Liver (tissue), 3 donors: ENCODE results near the gene ZGRF1.

Experiments
- FOXA1 ChIP-seq: IDR thresholded peaks from 2 replicates; pipeline ENCODE4 v1.6.1; 2016; ENCODE audit warnings: antibody characterized with exemption
- HNF4G ChIP-seq: IDR thresholded peaks from 2 replicates; pipeline ENCODE4 v1.6.1; 2016; ENCODE audit warnings: antibody characterized with exemption
- RAD21 ChIP-seq, 2 donors: IDR thresholded peaks; 2 replicates each; pipeline ENCODE4 v1.6.1; 2016; ENCODE audit warnings: antibody characterized with exemption in 2 of 2, mild to moderate bottlenecking in 2 of 2
- SP1 ChIP-seq: IDR thresholded peaks from 2 replicates; pipeline ENCODE4 v1.6.1; 2018; ENCODE audit warnings: antibody characterized with exemption, mild to moderate bottlenecking
- TAF1 ChIP-seq: conservative IDR thresholded peaks from 2 replicates; pipeline ENCODE4 v1.6.1; 2016; ENCODE audit warnings: antibody characterized with exemption, mild to moderate bottlenecking
- YY1 ChIP-seq: IDR thresholded peaks from 2 replicates; pipeline ENCODE4 v1.6.1; 2016; ENCODE audit warnings: antibody characterized with exemption, mild to moderate bottlenecking
- TF ChIP-seq, protein P1 (sequence below): fragments of 150-350 bp; IDR thresholded peaks from 2 replicates; pipeline ENCODE4 v1.5.1; 2017; ENCODE audit warnings: improper control_type of control experiment, low read depth, low read length; ENCODE audit not compliant: missing input control
- TF ChIP-seq, protein P2 (sequence below): IDR thresholded peaks from 2 replicates; pipeline ENCODE4 v1.6.1; 2016; ENCODE audit warnings: antibody characterized with exemption
- TF ChIP-seq, protein P3 (sequence below): IDR thresholded peaks from 2 replicates; pipeline ENCODE4 v1.6.1; 2016; ENCODE audit warnings: antibody characterized with exemption
- donor health status: healthy.
- donor health status: healthy.

DNA sequence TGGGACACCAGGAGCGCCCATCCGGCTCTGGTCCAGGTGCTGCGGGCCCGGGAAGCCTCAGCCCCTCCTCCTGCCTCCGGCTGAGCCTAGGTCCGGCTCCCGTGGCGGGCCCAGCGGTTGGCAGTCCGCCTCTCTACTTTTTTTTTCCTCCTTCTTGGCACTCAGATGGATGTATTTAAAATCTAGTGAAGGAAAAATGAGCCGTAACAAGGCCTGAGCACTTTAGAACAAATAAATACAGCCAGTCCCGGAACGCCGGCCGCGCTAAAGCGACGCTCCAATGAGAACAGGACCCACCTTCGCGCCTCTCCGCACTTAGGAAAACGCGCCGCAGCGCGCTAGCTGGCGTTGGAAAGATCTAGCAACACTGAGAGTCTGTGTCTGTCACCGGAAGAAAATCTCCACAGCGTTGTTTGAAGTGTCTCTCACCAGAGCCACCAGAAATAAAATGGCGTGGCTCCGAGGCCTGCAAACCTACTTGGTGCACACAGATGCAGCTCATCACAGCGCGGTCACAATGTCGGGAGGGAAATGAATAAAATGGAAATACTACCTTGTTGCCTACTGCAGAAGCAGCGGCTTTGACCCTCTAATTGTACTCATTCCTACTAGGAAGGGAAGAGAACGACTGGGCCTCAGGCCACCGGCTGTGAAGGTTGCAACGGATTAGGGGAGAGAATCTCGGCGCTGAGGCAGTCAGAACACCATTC is 125.5 kb downstream of the ZGRF1 start:
- TF ChIP-seq, protein P1, sequence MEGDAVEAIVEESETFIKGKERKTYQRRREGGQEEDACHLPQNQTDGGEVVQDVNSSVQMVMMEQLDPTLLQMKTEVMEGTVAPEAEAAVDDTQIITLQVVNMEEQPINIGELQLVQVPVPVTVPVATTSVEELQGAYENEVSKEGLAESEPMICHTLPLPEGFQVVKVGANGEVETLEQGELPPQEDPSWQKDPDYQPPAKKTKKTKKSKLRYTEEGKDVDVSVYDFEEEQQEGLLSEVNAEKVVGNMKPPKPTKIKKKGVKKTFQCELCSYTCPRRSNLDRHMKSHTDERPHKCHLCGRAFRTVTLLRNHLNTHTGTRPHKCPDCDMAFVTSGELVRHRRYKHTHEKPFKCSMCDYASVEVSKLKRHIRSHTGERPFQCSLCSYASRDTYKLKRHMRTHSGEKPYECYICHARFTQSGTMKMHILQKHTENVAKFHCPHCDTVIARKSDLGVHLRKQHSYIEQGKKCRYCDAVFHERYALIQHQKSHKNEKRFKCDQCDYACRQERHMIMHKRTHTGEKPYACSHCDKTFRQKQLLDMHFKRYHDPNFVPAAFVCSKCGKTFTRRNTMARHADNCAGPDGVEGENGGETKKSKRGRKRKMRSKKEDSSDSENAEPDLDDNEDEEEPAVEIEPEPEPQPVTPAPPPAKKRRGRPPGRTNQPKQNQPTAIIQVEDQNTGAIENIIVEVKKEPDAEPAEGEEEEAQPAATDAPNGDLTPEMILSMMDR: no peak
- TF ChIP-seq RAD21 (IDR thresholded peaks at IDR 0.05) (no peak), FOXA1 (no peak), YY1 (no peak), HNF4G (no peak), SP1 (no peak), TAF1 (no peak)
- TF ChIP-seq, protein P2, sequence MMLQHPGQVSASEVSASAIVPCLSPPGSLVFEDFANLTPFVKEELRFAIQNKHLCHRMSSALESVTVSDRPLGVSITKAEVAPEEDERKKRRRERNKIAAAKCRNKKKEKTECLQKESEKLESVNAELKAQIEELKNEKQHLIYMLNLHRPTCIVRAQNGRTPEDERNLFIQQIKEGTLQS: no peak
- TF ChIP-seq, protein P3, sequence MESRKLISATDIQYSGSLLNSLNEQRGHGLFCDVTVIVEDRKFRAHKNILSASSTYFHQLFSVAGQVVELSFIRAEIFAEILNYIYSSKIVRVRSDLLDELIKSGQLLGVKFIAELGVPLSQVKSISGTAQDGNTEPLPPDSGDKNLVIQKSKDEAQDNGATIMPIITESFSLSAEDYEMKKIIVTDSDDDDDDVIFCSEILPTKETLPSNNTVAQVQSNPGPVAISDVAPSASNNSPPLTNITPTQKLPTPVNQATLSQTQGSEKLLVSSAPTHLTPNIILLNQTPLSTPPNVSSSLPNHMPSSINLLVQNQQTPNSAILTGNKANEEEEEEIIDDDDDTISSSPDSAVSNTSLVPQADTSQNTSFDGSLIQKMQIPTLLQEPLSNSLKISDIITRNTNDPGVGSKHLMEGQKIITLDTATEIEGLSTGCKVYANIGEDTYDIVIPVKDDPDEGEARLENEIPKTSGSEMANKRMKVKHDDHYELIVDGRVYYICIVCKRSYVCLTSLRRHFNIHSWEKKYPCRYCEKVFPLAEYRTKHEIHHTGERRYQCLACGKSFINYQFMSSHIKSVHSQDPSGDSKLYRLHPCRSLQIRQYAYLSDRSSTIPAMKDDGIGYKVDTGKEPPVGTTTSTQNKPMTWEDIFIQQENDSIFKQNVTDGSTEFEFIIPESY: no peak
